Measurements from ENCODE around the gene SRMS.

DNA sequence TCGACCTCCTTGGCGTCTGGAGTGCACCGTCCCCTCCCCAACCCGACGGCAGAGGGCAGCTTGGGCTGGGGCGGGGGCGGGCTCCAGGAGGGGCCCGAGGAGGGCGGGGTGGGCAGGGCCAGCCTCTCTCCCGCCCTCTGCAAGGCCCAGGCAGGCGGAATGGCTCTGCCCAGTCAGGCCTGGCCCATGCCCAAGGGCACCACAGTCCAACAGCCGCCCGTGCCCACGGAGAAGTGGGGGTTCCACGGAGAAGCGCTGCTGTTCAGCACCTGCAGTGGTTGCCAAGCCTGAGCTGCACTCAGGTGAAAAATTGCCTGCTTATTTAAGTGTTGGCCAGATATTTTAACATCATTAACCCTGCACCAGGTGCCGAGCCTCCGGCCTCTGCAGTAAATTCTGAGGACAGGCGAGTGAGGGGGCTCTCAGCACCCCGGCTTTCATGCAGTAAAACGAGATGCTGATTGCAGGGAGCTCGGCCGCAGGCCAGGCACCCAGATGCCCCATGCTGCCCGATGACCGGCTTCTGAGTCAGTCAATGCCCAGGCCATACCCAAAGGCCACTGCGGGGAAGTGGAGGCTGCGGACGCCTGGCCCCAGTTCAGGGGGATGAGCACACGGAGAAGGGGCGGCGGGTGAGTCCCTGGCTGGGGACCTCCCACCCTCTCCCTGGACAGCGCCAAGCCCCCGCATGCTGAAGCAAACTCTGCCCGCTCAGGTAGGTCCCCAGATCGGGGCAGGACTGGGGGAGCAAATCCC lies at the start of gene SRMS:
- TF ChIP-seq, protein P1, sequence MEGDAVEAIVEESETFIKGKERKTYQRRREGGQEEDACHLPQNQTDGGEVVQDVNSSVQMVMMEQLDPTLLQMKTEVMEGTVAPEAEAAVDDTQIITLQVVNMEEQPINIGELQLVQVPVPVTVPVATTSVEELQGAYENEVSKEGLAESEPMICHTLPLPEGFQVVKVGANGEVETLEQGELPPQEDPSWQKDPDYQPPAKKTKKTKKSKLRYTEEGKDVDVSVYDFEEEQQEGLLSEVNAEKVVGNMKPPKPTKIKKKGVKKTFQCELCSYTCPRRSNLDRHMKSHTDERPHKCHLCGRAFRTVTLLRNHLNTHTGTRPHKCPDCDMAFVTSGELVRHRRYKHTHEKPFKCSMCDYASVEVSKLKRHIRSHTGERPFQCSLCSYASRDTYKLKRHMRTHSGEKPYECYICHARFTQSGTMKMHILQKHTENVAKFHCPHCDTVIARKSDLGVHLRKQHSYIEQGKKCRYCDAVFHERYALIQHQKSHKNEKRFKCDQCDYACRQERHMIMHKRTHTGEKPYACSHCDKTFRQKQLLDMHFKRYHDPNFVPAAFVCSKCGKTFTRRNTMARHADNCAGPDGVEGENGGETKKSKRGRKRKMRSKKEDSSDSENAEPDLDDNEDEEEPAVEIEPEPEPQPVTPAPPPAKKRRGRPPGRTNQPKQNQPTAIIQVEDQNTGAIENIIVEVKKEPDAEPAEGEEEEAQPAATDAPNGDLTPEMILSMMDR (IDR thresholded peaks at IDR 0.05) = no peak
- no peak for TF ChIP-seq POLR2A (IDR thresholded peaks at IDR 0.05)

Measured in testis (tissue), 2 donors.